Cerebellar cortex (tissue), 1 donor: ENCODE measurements around the gene UNC5C.
"Not testable (repeated sequence)": the region's sequence is repeated elsewhere in the genome, so short reads cannot be mapped to it uniquely, and the experiment has no call there.

Source experiments
- DNase-seq: peaks from one replicate; pipeline ENCODE4 v3.0.0-alpha.2; 2015; ENCODE audit warnings: low spot score

The UNC5C gene

GRCh38 chr4:95180531-95181242 lies 368.1 kb downstream of the UNC5C start:
- DNase-seq, result no peak

DNA sequence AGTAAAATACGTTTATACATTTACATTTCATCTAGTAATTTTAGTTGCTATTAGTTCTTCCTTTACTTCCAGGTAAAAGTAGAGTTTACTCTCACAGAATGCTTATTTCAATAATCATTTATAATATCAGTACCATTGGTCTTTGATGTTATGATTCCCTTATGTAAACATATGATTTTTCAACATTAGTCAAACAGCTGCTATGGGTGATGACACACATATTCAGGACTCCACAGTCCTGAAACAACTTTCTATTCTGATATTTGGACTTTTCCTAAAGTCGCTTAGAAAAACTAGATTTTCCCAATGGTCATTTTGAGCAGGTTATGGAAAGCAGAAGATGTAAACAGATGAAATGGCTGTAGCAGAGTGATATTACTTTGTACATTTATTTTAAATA lies 369.8 kb downstream of the UNC5C start:
- no peak for DNase-seq

DNA sequence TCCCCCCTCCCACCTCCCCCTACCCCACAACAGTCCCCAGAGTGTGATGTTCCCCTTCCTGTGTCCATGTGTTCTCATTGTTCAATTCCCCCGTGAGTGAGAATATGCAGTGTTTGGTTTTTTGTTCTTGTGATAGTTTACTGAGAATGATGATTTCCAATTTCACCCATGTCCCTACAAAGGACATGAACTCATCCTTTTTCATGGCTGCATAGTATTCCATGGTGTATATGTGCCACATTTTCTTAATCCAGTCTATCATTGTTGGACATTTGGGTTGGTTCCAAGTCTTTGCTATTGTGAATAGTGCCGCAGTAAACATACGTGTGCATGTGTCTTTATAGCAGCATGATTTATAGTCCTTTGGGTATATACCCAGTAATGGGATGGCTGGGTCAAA lies 377.4 kb downstream of the UNC5C start:
- DNase-seq, result not testable (repeated sequence)

- DNase-seq, result no peak
These were observed 378.6 kb downstream of the UNC5C start for GRCh38 chr4:95170176-95170575.

GRCh38 chr4:95167805-95168204 lies 381.0 kb downstream of the UNC5C start:
- DNase-seq, result no peak

- DNase-seq, result peak; percentile 77
These were observed 382.7 kb downstream of the UNC5C start for GRCh38 chr4:95165926-95166524.

- no peak for DNase-seq
These were observed 385.9 kb downstream of the UNC5C start for GRCh38 chr4:95162867-95163266.

- no peak for DNase-seq
These were observed 386.8 kb downstream of the UNC5C start for GRCh38 chr4:95161781-95162469.

- DNase-seq, result no peak
These were observed 389.4 kb downstream of the UNC5C start for GRCh38 chr4:95159384-95159783.

GRCh38 chr4:95158626-95159025 lies 390.1 kb downstream of the UNC5C start:
- peak; percentile 61 for DNase-seq

DNA sequence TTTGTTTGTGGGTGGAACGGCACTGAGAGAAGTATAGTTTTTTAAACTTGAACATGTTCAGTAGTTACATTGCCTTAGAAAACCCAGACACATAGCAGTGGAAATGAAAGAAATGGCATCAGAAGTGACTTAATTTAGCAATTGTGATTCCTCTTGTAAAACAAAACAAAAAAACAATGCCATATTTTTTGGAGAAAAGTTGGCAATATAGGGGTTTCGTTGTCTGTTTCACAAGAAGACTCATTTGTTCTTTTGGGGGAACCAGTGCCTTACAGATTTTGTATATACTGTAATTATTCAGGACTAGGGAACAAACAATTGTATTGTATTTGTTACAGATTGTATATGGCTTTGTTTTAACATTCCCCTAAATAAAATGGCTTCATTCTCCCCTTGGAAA lies 390.7 kb downstream of the UNC5C start:
- DNase-seq, result no peak

DNA sequence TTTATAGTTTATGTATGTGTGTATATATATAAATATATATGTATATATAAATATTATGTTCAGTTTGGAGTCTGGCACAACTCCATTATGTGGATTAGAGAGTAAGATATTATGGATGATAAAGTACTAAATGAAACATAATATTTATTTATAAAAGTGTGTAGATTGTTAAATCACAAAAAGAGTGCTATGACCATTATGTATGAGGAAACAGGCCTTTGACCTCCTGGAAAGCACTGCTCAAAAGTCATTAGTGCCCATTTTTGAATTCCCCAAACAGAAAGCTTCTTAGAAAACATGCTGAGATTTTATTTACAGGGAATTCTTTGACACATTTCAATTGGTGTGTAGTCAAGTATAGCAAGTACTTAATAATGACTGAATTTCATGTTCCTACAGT lies 391.2 kb downstream of the UNC5C start:
- no peak for DNase-seq

DNA sequence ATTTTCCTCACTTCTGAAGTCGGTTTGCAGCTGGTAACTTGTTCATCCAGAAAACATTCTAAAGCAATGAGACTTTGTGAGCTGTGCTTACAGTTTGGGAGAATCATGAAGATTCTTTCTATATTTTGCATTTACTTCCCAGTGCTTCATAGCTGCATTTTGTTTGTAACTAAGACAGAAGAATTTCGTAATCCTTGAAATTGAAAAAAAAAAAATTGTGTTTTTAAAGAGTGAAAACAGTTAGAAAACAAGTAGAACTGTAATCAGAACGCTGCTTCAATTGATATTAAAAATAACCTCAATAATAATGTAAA lies 392.4 kb downstream of the UNC5C start:
- no peak for DNase-seq

GRCh38 chr4:95155759-95156451 lies 392.9 kb downstream of the UNC5C start:
- peak; percentile 26 for DNase-seq

- no peak for DNase-seq
These were observed 395.6 kb downstream of the UNC5C start for GRCh38 chr4:95153182-95153581.

DNA sequence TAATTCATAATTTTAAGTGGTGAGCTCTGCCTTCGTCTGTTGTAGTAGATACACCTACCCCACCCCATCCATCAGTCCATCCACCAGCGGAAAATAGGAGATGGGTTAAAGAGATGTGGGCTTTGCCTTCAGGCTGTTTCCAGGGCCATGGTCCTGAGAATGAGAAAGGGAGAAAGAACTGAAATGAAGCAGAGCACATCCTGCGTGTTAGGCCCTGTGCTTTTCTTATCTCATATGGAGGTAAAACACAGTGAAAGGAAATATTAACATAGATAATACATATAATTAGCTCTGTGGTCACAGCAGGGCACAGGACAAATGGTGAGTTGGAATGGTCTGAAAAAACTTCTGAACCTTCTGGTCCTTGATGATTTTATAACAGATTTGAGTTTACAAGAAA lies 397.5 kb downstream of the UNC5C start:
- DNase-seq, result no peak

GRCh38 chr4:95142932-95143331 lies 405.8 kb downstream of the UNC5C start:
- DNase-seq, result no peak

GRCh38 chr4:95141361-95141760 lies 407.4 kb downstream of the UNC5C start:
- DNase-seq, result no peak

DNA sequence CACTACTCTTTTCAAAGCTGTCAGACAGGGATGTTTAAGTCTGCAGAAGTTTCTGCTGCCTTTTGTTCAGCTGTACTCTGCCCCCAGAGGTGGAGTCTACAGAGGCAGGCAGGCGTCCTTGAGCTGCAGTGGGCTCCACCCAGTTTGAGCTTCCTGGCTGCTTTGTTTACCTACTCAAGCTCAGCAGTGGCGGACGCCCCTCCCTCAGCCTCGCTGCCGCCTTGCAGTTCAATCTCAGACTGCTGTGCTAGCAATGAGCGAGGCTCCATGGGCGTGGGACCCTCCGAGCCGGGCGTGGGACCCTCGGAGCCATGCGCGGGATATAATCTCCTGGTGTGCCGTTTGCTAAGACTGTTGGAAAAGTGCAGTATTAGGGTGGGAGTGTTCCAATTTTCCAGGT lies 409.3 kb downstream of the UNC5C start:
- not testable (repeated sequence) for DNase-seq

GRCh38 chr4:95134016-95134415 lies 414.8 kb downstream of the UNC5C start:
- DNase-seq, result not testable (repeated sequence)

- DNase-seq, result no peak
These were observed 418.9 kb downstream of the UNC5C start for GRCh38 chr4:95129821-95130311.

GRCh38 chr4:95129031-95129430 lies 419.7 kb downstream of the UNC5C start:
- no peak for DNase-seq
